ENCODE results near the gene RIMS4.
"Not testable (repeated sequence)": the region's sequence is repeated elsewhere in the genome, so short reads cannot be mapped to it uniquely, and the experiment has no call there.

RIMS4 gene

DNA sequence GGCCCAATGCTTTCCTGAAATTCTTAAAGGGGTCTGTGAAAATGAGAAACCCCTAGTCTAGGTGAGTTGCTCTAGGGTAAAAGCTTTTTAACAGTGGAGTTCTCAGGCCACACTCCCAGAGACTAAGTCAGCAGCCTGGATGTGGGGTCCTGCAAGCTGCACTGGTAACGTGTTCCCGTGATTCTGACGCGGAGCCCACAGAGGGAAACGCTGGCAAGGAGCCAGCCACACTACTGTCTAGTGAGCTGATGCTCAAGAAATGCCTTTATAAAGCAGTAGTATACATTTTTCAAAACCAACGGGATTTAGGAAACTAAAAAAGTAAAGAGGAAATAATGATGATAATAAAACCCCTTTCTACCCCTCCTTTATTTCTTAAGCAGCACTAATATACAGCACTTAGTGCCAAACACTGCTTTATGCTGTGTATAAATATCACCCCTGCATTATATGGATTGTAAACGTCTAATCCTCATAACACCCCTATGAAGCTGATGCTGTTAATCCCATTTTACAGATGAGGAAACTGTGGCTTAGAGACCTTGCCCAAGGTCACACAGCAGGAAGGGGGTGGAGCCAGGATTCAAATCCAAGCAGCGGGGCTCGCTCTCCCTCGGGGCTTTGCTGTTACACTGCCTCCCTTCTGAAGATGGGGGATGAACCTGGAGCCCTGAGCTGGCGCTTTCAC lies 39.7 kb downstream of the RIMS4 start:
- no peak for DNase-seq
- H3K9me3 Mint-ChIP-seq, result no peaks in the 10 kb centered on the region
- H3K27me3 Mint-ChIP-seq, result peaks cover 7% of the 10 kb centered on the region
- no peak overlapping the region for H3K4me3 Mint-ChIP-seq
- H3K4me1 Mint-ChIP-seq (ENCODE audit: low read depth), result no peaks in the 10 kb centered on the region
- H3K27ac Mint-ChIP-seq, result no peak overlapping the region
- H3K36me3 Mint-ChIP-seq (ENCODE audit: low read depth), result no peaks in the 10 kb centered on the region

DNA sequence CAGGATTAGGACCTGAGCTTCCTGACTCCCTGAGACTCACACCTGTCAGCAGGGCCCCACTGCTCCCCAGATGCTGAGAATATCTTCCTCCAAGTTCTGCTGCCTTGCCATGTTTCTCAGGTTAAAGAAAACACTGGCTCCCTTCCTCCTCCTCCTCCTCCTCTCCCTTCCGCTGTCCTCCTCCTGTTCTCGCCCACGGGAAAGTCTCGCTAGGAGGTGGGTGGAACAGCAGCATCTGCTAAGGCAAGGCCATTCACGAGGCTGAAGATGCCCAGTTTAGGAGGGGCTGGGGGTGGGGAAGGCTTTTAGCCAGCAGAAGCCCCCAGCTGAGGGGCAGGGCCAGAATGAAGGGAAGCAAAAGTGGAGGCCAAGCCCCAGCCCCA lies 40.9 kb downstream of the RIMS4 start:
- DNase-seq, result no peak
- H3K36me3 Mint-ChIP-seq (ENCODE audit: low read depth), result no peaks in the 10 kb centered on the region
- no peaks in the 10 kb centered on the region for H3K4me1 Mint-ChIP-seq (ENCODE audit: low read depth)
- H3K27me3 Mint-ChIP-seq, result peaks cover 7% of the 10 kb centered on the region
- no peak overlapping the region for H3K4me3 Mint-ChIP-seq
- H3K27ac Mint-ChIP-seq, result no peak overlapping the region
- H3K9me3 Mint-ChIP-seq, result no peaks in the 10 kb centered on the region

DNA sequence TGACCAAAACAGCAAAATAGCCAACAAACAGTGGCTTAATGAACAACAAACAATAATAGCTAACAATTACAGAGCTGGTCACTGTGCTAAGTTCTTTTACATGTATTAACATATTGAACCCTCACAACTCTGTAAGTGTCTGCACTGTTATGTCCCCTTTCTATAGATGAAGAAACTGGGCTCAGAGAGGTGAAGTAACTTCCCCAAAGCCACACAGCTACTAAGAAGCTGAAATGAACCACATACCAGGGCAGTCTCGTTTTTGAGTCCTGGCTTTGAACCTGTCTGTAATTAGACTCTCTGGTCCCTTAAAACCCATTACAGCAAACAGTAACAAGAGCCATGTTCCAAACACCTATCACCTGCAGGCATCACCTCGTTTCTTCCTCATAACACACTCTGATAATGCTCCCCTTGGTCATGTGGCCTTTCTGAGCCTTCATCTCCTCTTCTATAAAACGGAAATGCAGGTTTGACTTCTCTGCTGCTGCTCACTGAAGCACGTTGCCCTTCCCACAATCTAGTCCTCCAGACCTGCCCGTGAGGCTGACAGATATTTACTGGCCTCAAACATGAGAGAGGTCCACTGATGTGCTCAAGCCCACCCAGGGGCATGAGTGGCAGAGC lies 41.4 kb downstream of the RIMS4 start:
- no peak for DNase-seq
- Mint-ChIP-seq H3K27me3 (peaks cover 7% of the 10 kb centered on the region), H3K27ac (no peak overlapping the region), H3K4me1 (ENCODE audit: low read depth) (no peaks in the 10 kb centered on the region), H3K4me3 (no peak overlapping the region), H3K36me3 (ENCODE audit: low read depth) (no peaks in the 10 kb centered on the region), H3K9me3 (no peaks in the 10 kb centered on the region)

- Mint-ChIP-seq H3K4me3 (no peak overlapping the region), H3K27me3 (peaks cover 7% of the 10 kb centered on the region), H3K9me3 (no peaks in the 10 kb centered on the region), H3K27ac (no peak overlapping the region), H3K4me1 (ENCODE audit: low read depth) (no peaks in the 10 kb centered on the region), H3K36me3 (ENCODE audit: low read depth) (no peaks in the 10 kb centered on the region)
- DNase-seq, result no peak
Measured at GRCh38 chr20:44768256-44768655, 42.1 kb downstream of the RIMS4 start.

DNA sequence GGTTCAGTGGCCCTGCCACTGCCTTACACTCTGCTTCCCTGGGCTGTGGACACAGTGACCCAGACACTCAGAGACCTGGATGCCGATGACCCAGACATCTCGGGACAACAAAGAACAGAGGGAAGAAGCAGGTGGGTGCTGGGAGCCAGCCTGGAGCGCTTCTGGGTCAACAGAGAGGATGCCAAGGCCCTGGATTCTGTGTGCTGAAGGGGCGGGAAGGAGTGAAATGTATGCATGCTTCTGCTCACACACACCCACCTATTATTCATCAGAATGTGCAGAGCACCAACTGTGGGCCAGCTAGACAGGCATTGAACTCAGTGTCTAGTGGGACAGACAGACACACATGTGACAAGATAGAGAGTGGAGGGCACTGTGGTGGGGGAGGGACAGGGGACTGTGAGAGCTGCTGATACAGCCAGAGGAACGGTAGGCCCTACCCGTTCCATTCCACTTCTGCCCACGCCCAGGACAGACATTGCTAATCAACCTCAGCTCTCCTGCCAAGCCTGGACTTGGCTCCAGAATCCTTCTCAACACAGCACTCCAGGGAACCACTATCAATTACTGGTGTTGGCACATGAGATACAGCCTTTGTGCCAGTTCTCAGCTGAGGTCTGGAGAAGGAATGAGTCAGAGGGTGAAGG lies 44.5 kb downstream of the RIMS4 start:
- Mint-ChIP-seq H3K27ac (no peak overlapping the region), H3K27me3 (peaks cover 3% of the 10 kb centered on the region), H3K36me3 (ENCODE audit: low read depth) (no peaks in the 10 kb centered on the region), H3K9me3 (no peaks in the 10 kb centered on the region), H3K4me3 (no peak overlapping the region), H3K4me1 (ENCODE audit: low read depth) (no peaks in the 10 kb centered on the region)
- no peak for DNase-seq

- Mint-ChIP-seq H3K9me3 (no peaks in the 10 kb centered on the region), H3K27ac (no peak overlapping the region), H3K4me1 (ENCODE audit: low read depth) (no peaks in the 10 kb centered on the region), H3K27me3 (peaks cover 3% of the 10 kb centered on the region), H3K36me3 (ENCODE audit: low read depth) (no peaks in the 10 kb centered on the region), H3K4me3 (no peak overlapping the region)
- DNase-seq, result no peak
Measured at GRCh38 chr20:44765091-44765490, 45.3 kb downstream of the RIMS4 start.

- not testable (repeated sequence) for H3K36me3 Mint-ChIP-seq (ENCODE audit: low read depth); DNase-seq; H3K27ac Mint-ChIP-seq; H3K4me3 Mint-ChIP-seq; H3K27me3 Mint-ChIP-seq; H3K9me3 Mint-ChIP-seq; H3K4me1 Mint-ChIP-seq (ENCODE audit: low read depth)
Measured at GRCh38 chr20:44763798-44764197, 46.5 kb downstream of the RIMS4 start.

- Mint-ChIP-seq H3K4me1 (ENCODE audit: low read depth) (no peaks in the 10 kb centered on the region), H3K4me3 (no peak overlapping the region), H3K9me3 (no peaks in the 10 kb centered on the region), H3K36me3 (ENCODE audit: low read depth) (no peaks in the 10 kb centered on the region), H3K27me3 (peaks cover 5% of the 10 kb centered on the region), H3K27ac (no peak overlapping the region)
- DNase-seq, result no peak
Measured at GRCh38 chr20:44762466-44763140, 47.7 kb downstream of the RIMS4 start.

DNA sequence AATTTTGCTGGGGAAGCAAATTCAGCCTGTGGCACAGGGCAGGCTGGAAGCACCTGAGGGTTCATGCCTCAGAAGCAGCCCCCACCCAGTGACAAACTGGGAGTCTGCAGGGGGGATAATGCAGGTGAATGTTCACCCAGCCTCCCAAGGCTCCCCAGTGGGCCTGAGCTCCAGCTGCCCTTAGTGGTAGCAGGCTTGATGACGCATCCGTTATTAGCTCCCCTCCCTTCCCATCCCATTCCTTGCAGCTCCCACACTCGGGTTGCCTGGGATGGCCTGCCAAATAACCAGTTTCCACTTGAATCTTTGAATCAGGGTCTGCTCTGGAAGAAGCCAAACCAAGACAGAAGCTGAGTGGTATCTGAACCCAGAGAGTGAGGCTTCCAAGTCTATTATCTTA lies 48.9 kb downstream of the RIMS4 start:
- no peaks in the 10 kb centered on the region for H3K36me3 Mint-ChIP-seq (ENCODE audit: low read depth)
- H3K27ac Mint-ChIP-seq, result no peak overlapping the region
- no peak overlapping the region for H3K4me3 Mint-ChIP-seq
- H3K9me3 Mint-ChIP-seq, result no peaks in the 10 kb centered on the region
- H3K4me1 Mint-ChIP-seq (ENCODE audit: low read depth), result no peaks in the 10 kb centered on the region
- DNase-seq, result no peak
- peaks cover 5% of the 10 kb centered on the region for H3K27me3 Mint-ChIP-seq

- Mint-ChIP-seq H3K27me3 (peaks cover 5% of the 10 kb centered on the region), H3K4me3 (no peak overlapping the region), H3K9me3 (no peaks in the 10 kb centered on the region), H3K36me3 (ENCODE audit: low read depth) (no peaks in the 10 kb centered on the region), H3K27ac (no peak overlapping the region), H3K4me1 (ENCODE audit: low read depth) (no peaks in the 10 kb centered on the region)
- DNase-seq, result no peak
Measured at GRCh38 chr20:44759595-44759994, 50.8 kb downstream of the RIMS4 start.

- H3K36me3 Mint-ChIP-seq (ENCODE audit: low read depth), result no peaks in the 10 kb centered on the region
- peaks cover 5% of the 10 kb centered on the region for H3K27me3 Mint-ChIP-seq
- no peak for DNase-seq
- no peaks in the 10 kb centered on the region for H3K4me1 Mint-ChIP-seq (ENCODE audit: low read depth)
- H3K9me3 Mint-ChIP-seq, result no peaks in the 10 kb centered on the region
- H3K4me3 Mint-ChIP-seq, result no peak overlapping the region
- H3K27ac Mint-ChIP-seq, result no peak overlapping the region
Measured at GRCh38 chr20:44758247-44759101, 51.9 kb downstream of the RIMS4 start.

GRCh38 chr20:44756956-44757355 lies 53.4 kb downstream of the RIMS4 start:
- Mint-ChIP-seq H3K27ac (no peak overlapping the region), H3K36me3 (ENCODE audit: low read depth) (no peaks in the 10 kb centered on the region), H3K4me3 (no peak overlapping the region), H3K9me3 (no peaks in the 10 kb centered on the region), H3K27me3 (peaks cover 5% of the 10 kb centered on the region), H3K4me1 (ENCODE audit: low read depth) (no peaks in the 10 kb centered on the region)
- no peak for DNase-seq

- no peaks in the 10 kb centered on the region for H3K36me3 Mint-ChIP-seq (ENCODE audit: low read depth)
- H3K4me1 Mint-ChIP-seq (ENCODE audit: low read depth), result no peaks in the 10 kb centered on the region
- no peak overlapping the region for H3K27ac Mint-ChIP-seq
- H3K27me3 Mint-ChIP-seq, result peaks cover 10% of the 10 kb centered on the region
- DNase-seq, result no peak
- H3K9me3 Mint-ChIP-seq, result no peaks in the 10 kb centered on the region
- H3K4me3 Mint-ChIP-seq, result no peak overlapping the region
Measured at GRCh38 chr20:44756011-44756688, 54.2 kb downstream of the RIMS4 start.

DNA sequence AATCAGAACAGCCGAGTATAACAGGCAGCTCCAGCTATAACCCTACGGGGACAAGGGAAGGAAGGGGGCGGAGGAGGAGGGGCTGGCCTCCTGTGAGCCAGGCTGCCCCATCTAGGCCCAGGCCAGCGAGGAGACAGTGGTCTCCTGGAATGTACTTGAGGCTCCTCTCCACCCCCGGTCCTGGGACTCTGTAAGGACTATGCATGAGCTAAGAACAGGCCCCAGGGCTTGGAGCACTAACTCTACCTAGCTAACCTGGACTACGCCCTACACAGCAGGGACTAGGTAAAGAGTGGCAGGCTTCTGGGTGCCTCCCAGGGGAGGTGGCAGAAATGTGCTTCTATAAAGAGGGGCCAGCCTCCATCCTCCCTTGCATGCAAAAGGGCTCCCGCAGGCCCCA lies 55.8 kb downstream of the RIMS4 start:
- H3K9me3 Mint-ChIP-seq, result no peaks in the 10 kb centered on the region
- no peaks in the 10 kb centered on the region for H3K4me1 Mint-ChIP-seq (ENCODE audit: low read depth)
- no peaks in the 10 kb centered on the region for H3K36me3 Mint-ChIP-seq (ENCODE audit: low read depth)
- no peak overlapping the region for H3K27ac Mint-ChIP-seq
- DNase-seq, result no peak
- peaks cover 14% of the 10 kb centered on the region for H3K27me3 Mint-ChIP-seq
- no peak overlapping the region for H3K4me3 Mint-ChIP-seq
